Peyer's patch (tissue), 4 donors: Measurements from ENCODE around the gene TNFRSF14. TPM values are rescaled to one million over a fixed set of nuclear protein-coding genes. Genes with fewer than 3 reads are reported as not detected.

Source experiments
- DNase-seq, 3 donors: peaks; one replicate each; pipeline ENCODE4 v3.0.0-alpha.2; 2017 to 2019
- H3K27ac ChIP-seq, 4 donors: fragments of 200-600 bp; sonication (generic); one replicate each; pipeline ENCODE4 v1.5.1; 2016 to 2019
- H3K27me3 ChIP-seq, 2 donors: fragments of 200-600 bp; sonication (generic); one replicate each; pipeline ENCODE4 v1.5.1; 2019
- H3K36me3 ChIP-seq, 3 donors: fragments of 200-600 bp; sonication (generic); one replicate each; pipeline ENCODE4 v1.5.1; 2016 to 2019
- H3K4me1 ChIP-seq, 4 donors: fragments of 200-600 bp; sonication (generic); one replicate each; pipeline ENCODE4 v1.5.1; 2016 to 2019
- H3K4me3 ChIP-seq, 4 donors: fragments of 200-600 bp; sonication (generic); 1 replicate in 3 of 4; 2 replicates in 1 of 4; pipeline ENCODE4 v1.5.1; 2016 to 2019; ENCODE audit warnings: mild to moderate bottlenecking in 1 of 4
- H3K9me3 ChIP-seq, 4 donors: fragments of 200-600 bp; sonication (generic); one replicate each; pipeline ENCODE4 v1.5.1; 2016 to 2019; ENCODE audit warnings: mild to moderate bottlenecking in 1 of 4
- POLR2A ChIP-seq, 2 donors: fragments of 450-650 bp; IDR thresholded peaks; one replicate each; pipeline ENCODE4 v1.5.1; 2017; ENCODE audit warnings: antibody characterized with exemption in 2 of 2, mild to moderate bottlenecking in 2 of 2, moderate library complexity in 2 of 2
- total RNA-seq, 4 donors: library from RNA; depleted of rRNA; stranded (reverse); fragments of >200 nt; gene quantifications; one replicate each; pipeline ENCODE4 v1.1.0, GENCODE V29; 2016
- TF ChIP-seq, protein P1 (sequence below), 6 experiments: fragments of 450-650 bp in 4 of 6; fragments of 200-600 bp in 2 of 6; sonication (generic) in 1 of 6; IDR thresholded peaks; one replicate each; pipeline ENCODE4 v1.5.1; 2017 to 2019; ENCODE audit warnings: antibody characterized with exemption in 6 of 6, mild to moderate bottlenecking in 3 of 6, moderate library complexity in 1 of 6

The TNFRSF14 gene
- total RNA-seq, 4 donors from 2014 or later: 231 to 532 (median 316) TPM

DNA sequence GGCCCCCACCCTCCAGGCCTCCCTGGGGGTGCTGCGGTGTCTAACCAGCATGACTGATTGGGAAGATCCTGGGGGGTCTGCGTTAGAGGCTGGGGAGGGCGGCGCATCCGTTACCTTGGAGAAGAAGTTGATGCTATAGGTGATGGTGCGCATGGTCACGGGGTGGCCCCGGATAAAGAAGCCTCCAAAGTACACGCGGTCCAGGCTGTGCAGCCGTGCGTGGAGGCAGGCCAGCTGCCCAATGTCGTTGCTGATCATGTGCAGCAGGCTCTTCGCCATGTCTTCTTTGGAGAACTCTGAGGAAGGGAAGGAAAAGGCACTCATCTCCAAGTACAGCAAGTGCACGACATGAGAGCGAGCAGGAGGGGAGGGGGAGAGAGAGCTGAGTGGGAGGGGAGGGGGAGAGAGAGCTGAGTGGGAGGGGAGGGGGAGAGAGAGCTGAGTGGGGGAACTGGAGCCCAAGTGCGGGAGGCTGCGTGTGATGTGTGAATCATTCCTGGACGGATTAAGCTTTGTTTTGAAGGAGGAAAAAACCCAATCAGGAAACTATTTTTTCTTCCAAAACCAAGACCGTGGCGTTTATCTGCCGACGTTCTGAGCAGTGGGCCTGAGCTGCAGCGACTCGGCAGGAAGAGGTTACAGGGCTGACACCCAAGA, 37.0 kb upstream of the TNFRSF14 start:
- H3K4me1 ChIP-seq: peaks cover 0 to 7% (median under 1%) of the 10 kb centered on the region in 4 donors
- DNase-seq: no peak
- no peaks in the 10 kb centered on the region for H3K27me3 ChIP-seq
- no peaks in the 10 kb centered on the region for H3K9me3 ChIP-seq
- no peak for TF ChIP-seq POLR2A (IDR thresholded peaks at IDR 0.05)
- TF ChIP-seq, protein P1, sequence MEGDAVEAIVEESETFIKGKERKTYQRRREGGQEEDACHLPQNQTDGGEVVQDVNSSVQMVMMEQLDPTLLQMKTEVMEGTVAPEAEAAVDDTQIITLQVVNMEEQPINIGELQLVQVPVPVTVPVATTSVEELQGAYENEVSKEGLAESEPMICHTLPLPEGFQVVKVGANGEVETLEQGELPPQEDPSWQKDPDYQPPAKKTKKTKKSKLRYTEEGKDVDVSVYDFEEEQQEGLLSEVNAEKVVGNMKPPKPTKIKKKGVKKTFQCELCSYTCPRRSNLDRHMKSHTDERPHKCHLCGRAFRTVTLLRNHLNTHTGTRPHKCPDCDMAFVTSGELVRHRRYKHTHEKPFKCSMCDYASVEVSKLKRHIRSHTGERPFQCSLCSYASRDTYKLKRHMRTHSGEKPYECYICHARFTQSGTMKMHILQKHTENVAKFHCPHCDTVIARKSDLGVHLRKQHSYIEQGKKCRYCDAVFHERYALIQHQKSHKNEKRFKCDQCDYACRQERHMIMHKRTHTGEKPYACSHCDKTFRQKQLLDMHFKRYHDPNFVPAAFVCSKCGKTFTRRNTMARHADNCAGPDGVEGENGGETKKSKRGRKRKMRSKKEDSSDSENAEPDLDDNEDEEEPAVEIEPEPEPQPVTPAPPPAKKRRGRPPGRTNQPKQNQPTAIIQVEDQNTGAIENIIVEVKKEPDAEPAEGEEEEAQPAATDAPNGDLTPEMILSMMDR (IDR thresholded peaks at IDR 0.05): no peak
- peaks cover 0 to 76% (median 0%) of the 10 kb centered on the region in 3 donors for H3K36me3 ChIP-seq
- no peak overlapping the region for H3K27ac ChIP-seq
- H3K4me3 ChIP-seq: no peak overlapping the region

DNA sequence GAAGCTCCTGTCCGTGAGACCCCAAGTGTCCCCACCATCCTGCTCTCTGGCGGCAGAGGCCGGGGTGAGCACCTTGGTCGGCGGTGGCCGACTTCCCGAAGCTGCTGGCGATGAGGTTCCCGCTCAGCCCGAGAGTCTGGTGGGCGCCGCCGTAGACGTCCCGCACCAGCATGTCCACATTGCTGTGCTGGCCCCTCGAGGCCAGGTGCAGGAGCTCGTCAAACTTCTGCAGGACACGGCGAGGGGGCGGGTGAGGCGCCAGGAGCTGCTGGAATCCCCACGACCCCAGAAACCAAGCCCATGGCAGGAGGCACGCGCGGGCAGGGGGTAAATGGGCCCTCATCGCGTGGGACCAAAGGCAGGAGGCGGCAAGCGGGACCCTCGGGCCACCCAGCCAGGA, 36.4 kb upstream of the TNFRSF14 start:
- H3K9me3 ChIP-seq: no peaks in the 10 kb centered on the region
- no peak for DNase-seq
- peaks cover 0 to 71% (median 0%) of the 10 kb centered on the region in 3 donors for H3K36me3 ChIP-seq
- peaks cover 0 to 13% (median 5%) of the 10 kb centered on the region in 4 donors for H3K4me1 ChIP-seq
- no peak overlapping the region for H3K27ac ChIP-seq
- H3K27me3 ChIP-seq: no peaks in the 10 kb centered on the region
- no peak overlapping the region for H3K4me3 ChIP-seq
- TF ChIP-seq, protein P1 (IDR thresholded peaks at IDR 0.05): no peak
- no peak for TF ChIP-seq POLR2A (IDR thresholded peaks at IDR 0.05)

DNA sequence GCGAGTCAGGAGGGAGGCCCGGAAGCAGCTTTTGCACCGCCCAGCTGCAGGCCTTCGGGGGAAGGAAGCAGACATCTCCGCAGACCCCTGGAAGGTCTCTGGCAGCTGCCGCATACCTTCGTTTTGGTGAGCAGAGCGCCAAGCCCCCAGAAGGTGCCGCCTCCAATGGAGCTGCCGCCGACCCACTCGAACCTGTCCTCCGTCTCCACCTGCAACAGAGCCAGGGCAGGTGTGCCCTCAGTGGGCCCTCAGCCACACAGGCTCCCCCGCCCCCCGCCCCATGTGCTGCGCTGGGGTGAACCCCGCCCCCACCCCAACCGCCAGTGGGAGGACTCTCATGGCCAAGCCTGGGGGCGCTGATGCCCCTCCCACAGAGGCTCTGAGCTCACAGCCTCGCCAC, 36.0 kb upstream of the TNFRSF14 start:
- TF ChIP-seq, protein P1 (IDR thresholded peaks at IDR 0.05): no peak
- no peak for TF ChIP-seq POLR2A (IDR thresholded peaks at IDR 0.05)
- Histone ChIP-seq H3K36me3 (peaks cover 0 to 66% (median 0%) of the 10 kb centered on the region in 3 donors), H3K4me3 (no peak overlapping the region), H3K4me1 (peaks cover 0 to 18% (median 10%) of the 10 kb centered on the region in 4 donors), H3K27ac (no peak overlapping the region), H3K9me3 (no peaks in the 10 kb centered on the region), H3K27me3 (no peaks in the 10 kb centered on the region)
- no peak for DNase-seq

DNA sequence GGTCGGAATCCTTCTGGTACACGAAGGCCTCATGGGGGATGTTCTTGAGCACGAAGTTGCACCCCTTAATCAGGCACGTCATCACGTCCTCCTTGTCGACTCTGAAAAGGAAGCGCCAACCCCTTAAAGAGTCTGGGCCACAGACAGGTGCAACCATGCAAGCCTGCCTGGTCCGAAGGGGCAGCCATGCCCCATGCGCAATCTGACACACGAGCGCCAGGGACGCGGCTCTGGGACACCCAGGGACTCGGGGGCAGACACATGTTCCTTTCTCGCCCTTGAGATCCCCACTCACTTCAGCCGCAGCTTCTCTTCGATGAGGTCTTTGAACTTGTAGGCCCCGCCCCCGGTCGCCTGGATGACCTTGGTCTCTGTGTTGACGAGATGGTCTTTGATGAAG, 35.4 kb upstream of the TNFRSF14 start:
- H3K4me1 ChIP-seq: peaks cover 0 to 22% (median 16%) of the 10 kb centered on the region in 4 donors
- DNase-seq: no peak
- no peak for TF ChIP-seq POLR2A (IDR thresholded peaks at IDR 0.05)
- TF ChIP-seq, protein P1 (IDR thresholded peaks at IDR 0.05): no peak
- H3K9me3 ChIP-seq: no peaks in the 10 kb centered on the region
- H3K27me3 ChIP-seq: no peaks in the 10 kb centered on the region
- peaks cover 0 to 60% (median 0%) of the 10 kb centered on the region in 3 donors for H3K36me3 ChIP-seq
- H3K4me3 ChIP-seq: no peak overlapping the region
- H3K27ac ChIP-seq: no peak overlapping the region

DNA sequence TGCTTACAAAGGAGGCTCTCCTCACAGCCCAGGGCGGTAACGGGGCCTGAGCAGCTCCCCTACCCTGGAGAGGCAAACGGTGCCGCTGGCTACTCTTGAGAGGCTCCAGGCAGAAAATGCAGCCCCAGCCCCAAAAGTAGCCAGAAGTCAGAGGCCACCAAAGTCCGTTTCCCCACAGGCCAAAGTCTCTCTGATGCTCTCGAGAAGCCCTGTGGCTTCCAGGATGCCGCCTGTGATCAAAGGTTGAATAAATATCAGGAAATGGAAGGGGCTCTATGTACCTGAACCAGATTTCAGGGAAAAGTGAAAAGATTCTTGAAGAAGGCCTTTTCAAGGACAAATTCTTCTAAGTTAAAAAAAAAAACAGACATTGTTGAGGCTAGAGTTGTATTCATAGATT, 33.9 kb upstream of the TNFRSF14 start:
- Histone ChIP-seq H3K9me3 (no peaks in the 10 kb centered on the region), H3K27me3 (no peaks in the 10 kb centered on the region), H3K4me1 (peaks cover 0 to 30% (median 20%) of the 10 kb centered on the region in 4 donors), H3K36me3 (peaks cover 0 to 46% (median 0%) of the 10 kb centered on the region in 3 donors), H3K4me3 (no peak overlapping the region), H3K27ac (no peak overlapping the region)
- DNase-seq: no peak
- TF ChIP-seq POLR2A (IDR thresholded peaks at IDR 0.05): no peak

DNA sequence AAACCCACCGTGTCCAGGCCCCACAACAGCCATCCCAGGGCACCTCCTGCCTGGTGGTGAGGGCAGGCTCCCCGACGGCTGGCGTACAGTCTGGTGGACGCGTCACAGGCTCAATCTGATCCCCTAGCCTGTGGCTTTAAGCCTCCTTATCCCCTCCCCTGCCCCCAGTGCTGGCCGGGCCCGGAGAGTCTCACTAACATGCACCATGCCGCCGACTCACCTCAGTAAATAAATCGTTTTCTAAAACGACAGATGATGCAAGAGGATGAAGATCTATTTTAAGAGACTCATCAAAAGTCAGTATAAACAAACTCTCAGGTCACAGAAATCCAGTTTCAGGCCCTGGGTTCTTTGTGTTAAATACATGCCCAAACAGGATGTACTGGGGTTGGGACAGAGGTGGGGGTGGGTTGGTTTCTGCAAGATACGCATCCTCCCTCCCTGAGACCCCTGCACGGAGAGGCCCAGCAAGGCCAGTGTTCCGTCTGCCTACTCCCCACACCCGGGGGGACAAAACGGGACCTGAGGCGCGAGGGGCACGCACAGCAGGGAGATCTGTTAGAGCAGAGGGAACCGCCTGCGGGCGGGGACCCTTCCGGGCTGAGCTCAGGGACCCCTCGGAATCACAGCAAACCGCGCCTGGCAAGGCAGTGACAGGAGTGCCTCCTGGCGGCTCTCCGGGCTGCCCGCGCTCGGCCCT, 32.8 kb upstream of the TNFRSF14 start:
- Histone ChIP-seq H3K4me3 (peak overlapping the region in 2 of 4 donors; percentile 11 to 15), H3K9me3 (no peaks in the 10 kb centered on the region), H3K36me3 (peaks cover 0 to 35% (median 0%) of the 10 kb centered on the region in 3 donors), H3K4me1 (peaks cover 0 to 36% (median 21%) of the 10 kb centered on the region in 4 donors), H3K27ac (peak overlapping the region in 2 of 4 donors; percentile 22 to 47), H3K27me3 (no peaks in the 10 kb centered on the region)
- TF ChIP-seq POLR2A (IDR thresholded peaks at IDR 0.05): no peak
- TF ChIP-seq, protein P1 (IDR thresholded peaks at IDR 0.05): no peak
- no peak for DNase-seq
